Measurements from ENCODE around the gene TAS1R3. TPM values are rescaled to one million over a fixed set of nuclear protein-coding genes. Genes with fewer than 3 reads are reported as not detected.

Gene TAS1R3
- total RNA-seq, 8 experiments from 2014 or later: 0.65 to 2.3 (median 1.2) TPM

DNA sequence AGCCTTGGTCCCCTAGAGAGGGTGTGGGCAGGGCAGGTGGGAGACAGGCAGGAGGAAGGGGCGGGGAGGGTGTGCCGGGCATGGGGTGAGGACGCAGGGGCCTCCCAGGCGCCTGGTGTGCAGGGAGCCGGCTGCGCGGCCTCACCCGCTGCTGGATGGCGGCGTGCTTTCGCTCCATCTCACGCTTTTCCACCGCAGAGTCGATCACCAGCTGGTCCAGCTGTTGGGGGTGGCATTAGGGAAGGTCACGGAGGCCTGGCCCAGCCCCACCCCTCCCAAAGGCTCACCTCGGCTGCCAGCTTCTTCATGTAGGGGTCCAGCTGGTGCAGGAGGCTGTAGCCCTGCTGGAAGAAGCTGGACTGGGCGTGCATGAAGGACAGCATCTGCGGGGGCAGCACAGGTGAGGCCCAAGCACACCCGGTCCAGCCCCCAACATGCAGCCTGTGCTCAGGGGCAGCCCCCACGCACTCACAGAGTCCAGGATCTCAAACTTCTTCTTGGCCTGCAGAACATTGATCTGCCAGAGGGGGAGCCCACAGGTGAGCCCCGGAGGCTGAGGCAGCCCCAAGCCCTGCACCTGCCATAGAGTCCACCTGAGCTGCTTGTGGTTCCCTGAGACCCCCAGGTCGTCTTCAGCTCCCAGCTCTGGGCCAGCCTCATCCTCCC is 31.3 kb upstream of the TAS1R3 start:
- peak in 1 of 8 experiments; percentile 2 for ATAC-seq (replicated peaks in 6 of 8)
- in situ Hi-C loops (cut with MboI; ENCODE audit: low pct_unique_long_range_greater_than_20kb in 2 of 9, low sequenced_read_pairs in 9 of 9, unreplicated experiment in 9 of 9): no loop called here
- peak overlapping the region in 1 of 2 donors; percentile 21 for H3K27ac ChIP-seq
- no peak overlapping the region for H3K4me3 ChIP-seq
- WGBS, 10 experiments: 20 to 66% (median 60%) methylated on average over 1 to 3 of the region's 22 CpGs; no CpG with 5 or more reads in 7 of the 10 experiments
- H3K4me1 ChIP-seq (replicated peaks in 1 of 2): peaks cover 17 to 23% of the 10 kb centered on the region in 2 donors

DNA sequence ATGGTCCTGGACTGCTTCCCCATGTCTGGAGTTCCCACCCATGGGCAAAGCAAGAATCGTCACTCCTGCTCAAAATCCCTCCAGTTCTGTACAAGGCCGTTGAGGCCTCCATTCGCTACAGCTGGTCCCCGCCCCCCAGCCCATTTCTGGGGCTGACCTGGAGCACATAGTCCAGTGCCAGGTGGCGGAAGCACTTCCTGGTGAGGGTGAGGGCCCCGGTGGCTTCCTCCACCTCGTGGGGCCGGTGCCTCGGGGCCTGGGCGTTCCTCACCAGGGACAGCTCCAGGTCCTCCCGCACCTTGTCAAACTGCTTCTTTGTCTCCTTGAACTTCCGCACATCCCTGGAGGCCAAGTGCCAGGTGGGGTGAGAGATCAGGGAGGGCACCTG is 30.7 kb upstream of the TAS1R3 start:
- in situ Hi-C loops (cut with MboI; ENCODE audit: low pct_unique_long_range_greater_than_20kb in 2 of 9, low sequenced_read_pairs in 9 of 9, unreplicated experiment in 9 of 9): no loop called here
- Histone ChIP-seq H3K4me1 (replicated peaks in 1 of 2) (peaks cover 21 to 28% of the 10 kb centered on the region in 2 donors), H3K27ac (no peak overlapping the region), H3K4me3 (no peak overlapping the region)
- WGBS, 10 experiments: 80 to 100% (median 92%) methylated on average over 1 to 9 of the region's 12 CpGs; no CpG with 5 or more reads in 2 of the 10 experiments
- ATAC-seq (replicated peaks in 6 of 8): no peak

DNA sequence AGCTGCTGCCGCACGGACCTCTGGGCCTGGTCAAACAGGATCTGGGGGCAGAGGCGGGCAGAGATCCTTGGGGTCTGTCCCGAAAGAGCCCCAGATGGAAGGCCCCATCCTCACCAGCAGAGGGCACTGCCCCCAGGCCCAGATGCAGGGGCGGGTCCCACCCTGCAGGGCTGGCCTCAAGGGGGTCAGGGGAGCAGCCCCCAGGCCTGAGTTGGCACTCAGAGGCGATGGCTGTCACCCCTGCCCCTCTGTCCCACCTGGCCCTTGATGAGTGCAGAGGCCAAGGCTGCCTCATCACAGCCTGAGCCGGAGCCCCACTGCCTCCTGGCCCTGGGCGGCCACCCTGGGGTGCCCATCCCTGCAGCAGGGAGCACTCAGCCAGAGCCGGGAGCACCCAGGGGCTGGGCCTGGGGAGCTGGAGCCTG is 29.1 kb upstream of the TAS1R3 start:
- whole genome bisulfite sequencing, 10 experiments: 79 to 100% (median 94%) methylated on average over 2 to 3 of the region's 9 CpGs; no CpG with 5 or more reads in 6 of the 10 experiments
- in situ Hi-C loops (cut with MboI; ENCODE audit: low pct_unique_long_range_greater_than_20kb in 2 of 9, low sequenced_read_pairs in 9 of 9, unreplicated experiment in 9 of 9): no loop called here
- ATAC-seq (replicated peaks in 6 of 8): no peak
- Histone ChIP-seq H3K27ac (no peak overlapping the region), H3K4me1 (replicated peaks in 1 of 2) (peaks cover 35 to 42% of the 10 kb centered on the region in 2 donors), H3K4me3 (no peak overlapping the region)

DNA sequence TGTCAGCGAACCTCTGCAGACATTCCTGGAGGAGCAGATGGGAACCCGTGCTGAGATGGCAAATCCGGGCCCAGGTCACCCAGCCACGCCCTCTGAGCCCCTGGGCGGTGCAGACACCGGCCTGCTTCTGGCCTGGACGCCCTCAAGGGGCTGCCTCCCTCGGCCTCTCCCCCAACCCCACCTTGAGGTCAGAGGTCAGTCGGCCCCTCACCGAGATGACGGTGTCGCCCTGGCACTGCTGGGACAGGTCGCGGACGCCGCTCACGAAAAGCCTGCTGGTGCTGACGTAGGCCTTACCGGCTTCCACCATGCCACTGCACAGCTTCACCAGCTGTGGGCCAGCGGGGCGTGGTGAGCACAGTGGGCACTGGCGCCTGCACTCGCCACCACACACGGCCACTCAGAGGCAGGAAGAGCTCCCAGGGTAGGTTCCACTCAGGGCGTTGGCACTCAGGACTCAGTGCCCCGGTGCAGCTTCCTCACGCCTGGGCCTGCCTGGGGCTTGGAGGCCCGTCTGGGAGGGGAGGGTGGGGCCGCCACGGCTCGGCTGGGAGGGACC is 28.1 kb upstream of the TAS1R3 start:
- H3K27ac ChIP-seq: no peak overlapping the region
- in situ Hi-C loops (cut with MboI; ENCODE audit: low pct_unique_long_range_greater_than_20kb in 2 of 9, low sequenced_read_pairs in 9 of 9, unreplicated experiment in 9 of 9): no loop called here
- 47 to 96% methylated on average over 3 to 5 of the region's 31 CpGs; no CpG with 5 or more reads in 8 of the 10 experiments for WGBS, 10 experiments
- no peak for ATAC-seq (replicated peaks in 6 of 8)
- peaks cover 35 to 42% of the 10 kb centered on the region in 2 donors for H3K4me1 ChIP-seq (replicated peaks in 1 of 2)
- H3K4me3 ChIP-seq: no peak overlapping the region

DNA sequence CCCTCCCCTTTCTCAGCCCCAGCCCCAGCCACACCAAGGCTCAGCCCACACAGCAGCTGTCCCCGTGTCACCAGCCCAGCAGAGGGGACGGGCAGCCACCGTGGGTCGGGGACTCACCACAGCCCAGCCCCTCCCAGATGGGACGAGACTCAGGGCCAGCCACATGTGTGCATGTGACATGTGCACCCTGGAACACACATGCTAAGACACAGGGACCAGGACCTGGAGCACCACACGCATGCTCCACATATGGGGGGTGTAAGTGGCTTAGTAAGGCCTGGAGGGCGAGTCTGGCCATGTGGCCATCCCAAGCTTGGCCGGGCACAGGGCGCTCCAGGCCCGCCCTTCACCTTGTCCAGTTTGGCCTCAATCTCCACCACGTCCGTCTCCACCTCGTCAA is 27.3 kb upstream of the TAS1R3 start:
- no peak for ATAC-seq (replicated peaks in 6 of 8)
- Histone ChIP-seq H3K4me3 (peak overlapping the region in 4 of 5 donors; percentile 73 to 95 (median 84)), H3K27ac (peak overlapping the region; percentile 97), H3K4me1 (replicated peaks in 1 of 2) (peaks cover 31 to 38% of the 10 kb centered on the region in 2 donors)
- in situ Hi-C loops (cut with MboI; ENCODE audit: low pct_unique_long_range_greater_than_20kb in 2 of 9, low sequenced_read_pairs in 9 of 9, unreplicated experiment in 9 of 9): no loop called here
- WGBS, 10 experiments: 95 to 100% (median 100%) methylated on average over 1 to 4 of the region's 13 CpGs; no CpG with 5 or more reads in 6 of the 10 experiments

DNA sequence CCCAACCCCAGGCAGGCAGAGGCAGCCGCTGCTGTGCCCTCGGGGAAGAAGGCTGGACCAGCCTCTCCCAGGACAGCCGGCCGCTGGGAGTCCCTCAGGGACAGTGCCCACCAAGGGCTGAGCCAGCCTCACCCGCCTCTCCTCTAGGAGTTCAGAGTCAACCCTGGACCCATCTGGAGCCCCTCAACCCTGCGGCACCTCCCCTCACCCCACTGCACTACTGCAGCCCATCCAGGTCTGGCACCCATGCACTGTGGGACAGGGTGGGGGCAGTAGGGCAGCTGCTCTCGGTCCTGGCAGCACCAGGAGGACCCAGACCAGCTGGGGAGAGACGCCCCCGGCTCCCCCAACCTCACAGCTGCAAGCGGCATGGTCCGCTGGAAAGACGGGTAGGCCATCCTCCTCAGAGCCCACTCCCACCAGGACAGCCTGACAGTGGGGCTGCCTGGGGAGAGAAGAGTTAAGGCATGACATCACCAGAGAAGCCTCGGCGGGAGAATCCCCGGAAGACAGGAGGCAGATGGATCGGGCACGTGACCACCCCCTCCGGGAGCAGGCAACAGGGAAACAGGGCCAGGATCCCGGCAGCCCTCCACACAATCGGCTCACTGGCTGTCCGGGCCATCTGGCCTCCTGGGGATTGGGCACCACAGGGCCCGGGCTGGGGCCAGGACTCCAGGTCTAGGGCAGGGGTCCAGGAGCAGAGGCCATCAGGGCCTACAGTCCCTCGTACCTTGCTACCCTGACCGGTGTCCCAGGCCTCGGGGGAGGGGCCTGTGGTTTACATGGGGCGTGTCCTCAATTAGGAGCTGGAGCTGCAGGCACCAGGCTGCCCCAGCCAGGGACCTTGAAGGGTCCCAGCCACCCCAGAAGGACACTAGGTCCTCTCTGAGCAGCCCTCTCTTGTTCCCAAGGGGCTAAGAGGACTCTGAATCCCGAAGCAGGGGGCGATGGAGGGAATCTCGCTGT is 26.5 kb upstream of the TAS1R3 start:
- ATAC-seq (replicated peaks in 6 of 8): peak; percentile 1 to 60 (median 52)
- Histone ChIP-seq H3K4me1 (replicated peaks in 1 of 2) (peaks cover 27 to 36% of the 10 kb centered on the region in 2 donors), H3K4me3 (peak overlapping the region; percentile 69 to 95 (median 78)), H3K27ac (peak overlapping the region; percentile 97)
- in situ Hi-C loops (cut with MboI; ENCODE audit: low pct_unique_long_range_greater_than_20kb in 2 of 9, low sequenced_read_pairs in 9 of 9, unreplicated experiment in 9 of 9): no loop called here
- 0 to 3% (median 1%) methylated on average over 4 to 14 of the region's 29 CpGs; no CpG with 5 or more reads in 4 of the 10 experiments for WGBS, 10 experiments

DNA sequence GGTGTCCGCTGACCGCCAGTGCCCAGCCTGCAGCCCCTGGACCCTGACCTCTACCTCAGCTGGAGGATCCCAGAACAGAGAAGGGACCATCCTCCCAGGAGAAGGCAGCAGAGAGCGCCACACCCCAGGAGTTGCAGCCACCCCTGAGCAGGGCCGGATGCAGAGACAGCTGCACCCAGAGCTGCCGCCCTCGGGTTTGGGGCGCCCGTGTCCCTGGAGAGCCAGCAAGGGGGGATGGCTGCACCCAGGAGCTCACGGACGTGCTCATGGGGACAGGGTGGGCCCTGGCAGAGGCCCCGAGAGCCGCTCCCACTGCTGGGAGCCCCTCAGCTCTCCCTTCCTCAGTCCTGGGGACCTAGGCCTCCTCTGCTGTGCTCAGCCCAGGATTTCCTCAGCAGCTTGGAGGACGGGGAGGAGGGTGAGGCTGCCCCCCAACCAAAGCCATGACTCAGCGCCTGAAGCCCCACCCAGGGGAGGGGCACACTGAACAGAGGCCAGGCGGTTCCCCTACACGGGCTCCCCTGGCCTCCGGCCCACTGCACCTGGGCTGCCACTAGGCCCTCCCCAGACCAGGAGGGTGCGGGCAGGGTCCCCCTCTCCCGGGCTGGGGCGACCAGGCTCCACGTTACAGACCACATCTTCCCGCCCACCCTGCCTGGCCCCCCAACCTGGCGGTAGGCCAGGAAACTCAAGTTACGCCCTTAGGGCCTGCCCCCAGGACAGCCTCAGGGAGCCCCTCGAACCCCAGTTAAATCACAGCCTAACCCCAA is 25.6 kb upstream of the TAS1R3 start:
- 0 to 38% (median 20%) methylated on average over 1 to 8 of the region's 25 CpGs; no CpG with 5 or more reads in 5 of the 10 experiments for WGBS, 10 experiments
- Histone ChIP-seq H3K27ac (peak overlapping the region; percentile 97), H3K4me1 (replicated peaks in 1 of 2) (peaks cover 28 to 34% of the 10 kb centered on the region in 2 donors), H3K4me3 (peak overlapping the region; percentile 69 to 95 (median 78))
- in situ Hi-C loops (cut with MboI; ENCODE audit: low pct_unique_long_range_greater_than_20kb in 2 of 9, low sequenced_read_pairs in 9 of 9, unreplicated experiment in 9 of 9): no loop called here
- peak; percentile 8 to 37 (median 20) for ATAC-seq (replicated peaks in 6 of 8)

DNA sequence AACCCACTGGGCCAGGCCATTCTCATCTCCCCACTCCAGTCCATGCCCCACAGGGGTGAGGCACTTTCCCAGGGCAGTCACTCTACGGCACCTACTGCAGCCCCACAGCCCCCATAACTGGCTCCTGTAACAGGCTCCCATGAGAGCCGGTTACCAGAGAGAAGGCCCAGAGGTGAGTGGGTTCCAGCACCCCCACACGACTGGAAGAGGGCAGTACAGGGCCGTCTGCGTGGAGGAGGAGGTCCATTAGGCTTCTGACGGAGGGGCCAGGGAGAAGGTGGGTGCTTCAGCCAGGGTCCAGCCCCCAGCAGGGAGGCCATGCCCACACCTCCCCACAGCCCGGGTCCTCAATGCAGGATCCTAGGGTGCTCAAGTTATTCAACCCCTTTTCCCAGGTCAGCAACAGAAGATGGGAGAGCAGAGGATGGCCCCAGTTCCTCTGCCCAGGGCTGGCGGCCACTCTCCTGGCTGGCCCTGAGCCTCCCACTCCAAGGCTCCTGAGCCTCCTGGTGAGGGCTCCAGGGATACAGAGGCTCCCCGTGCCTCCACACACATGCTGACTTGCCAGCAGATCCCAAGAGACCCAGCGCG is 24.9 kb upstream of the TAS1R3 start:
- Histone ChIP-seq H3K4me3 (peak overlapping the region; percentile 69 to 95 (median 78)), H3K4me1 (replicated peaks in 1 of 2) (peaks cover 28 to 34% of the 10 kb centered on the region in 2 donors), H3K27ac (peak overlapping the region; percentile 97)
- in situ Hi-C loops (cut with MboI; ENCODE audit: low pct_unique_long_range_greater_than_20kb in 2 of 9, low sequenced_read_pairs in 9 of 9, unreplicated experiment in 9 of 9): no loop called here
- no peak for ATAC-seq (replicated peaks in 6 of 8)
- 18 to 43% (median 23%) methylated on average over 2 to 7 of the region's 11 CpGs; no CpG with 5 or more reads in 5 of the 10 experiments for WGBS, 10 experiments

DNA sequence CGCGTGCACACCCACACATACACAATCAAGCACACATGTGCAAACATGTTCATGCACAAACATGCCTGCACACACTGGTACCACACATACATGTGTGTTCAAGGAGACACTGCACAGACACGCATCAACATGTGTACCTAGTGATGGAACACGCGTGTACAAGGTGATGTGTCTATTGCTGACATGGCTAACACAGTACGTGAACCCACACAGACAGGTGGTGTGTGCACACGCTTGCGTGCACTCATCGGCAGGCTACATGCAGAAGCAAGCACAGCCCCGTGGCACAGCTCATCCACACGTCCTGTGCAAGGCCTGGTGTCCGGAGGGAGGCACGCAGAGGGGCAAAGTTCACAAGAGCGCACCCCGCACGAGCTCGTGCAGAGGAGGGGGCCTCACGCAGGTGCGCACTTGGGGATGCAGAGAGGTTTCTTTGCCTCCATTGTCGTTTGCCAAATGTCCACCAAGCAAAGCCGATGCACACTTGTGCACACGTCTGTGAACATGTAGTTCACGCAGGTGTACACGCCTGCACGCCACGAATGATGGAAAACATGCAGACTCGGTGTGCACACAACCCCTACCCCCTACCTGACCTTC is 24.3 kb upstream of the TAS1R3 start:
- H3K4me3 ChIP-seq: peak overlapping the region; percentile 69 to 95 (median 78)
- in situ Hi-C loops (cut with MboI; ENCODE audit: low pct_unique_long_range_greater_than_20kb in 2 of 9, low sequenced_read_pairs in 9 of 9, unreplicated experiment in 9 of 9): no loop called here
- WGBS, 10 experiments: 0 to 35% (median 26%) methylated on average over 1 to 21 of the region's 27 CpGs; no CpG with 5 or more reads in 5 of the 10 experiments
- ATAC-seq (replicated peaks in 6 of 8): no peak
- H3K4me1 ChIP-seq (replicated peaks in 1 of 2): peaks cover 28 to 34% of the 10 kb centered on the region in 2 donors
- H3K27ac ChIP-seq: peak overlapping the region; percentile 97

DNA sequence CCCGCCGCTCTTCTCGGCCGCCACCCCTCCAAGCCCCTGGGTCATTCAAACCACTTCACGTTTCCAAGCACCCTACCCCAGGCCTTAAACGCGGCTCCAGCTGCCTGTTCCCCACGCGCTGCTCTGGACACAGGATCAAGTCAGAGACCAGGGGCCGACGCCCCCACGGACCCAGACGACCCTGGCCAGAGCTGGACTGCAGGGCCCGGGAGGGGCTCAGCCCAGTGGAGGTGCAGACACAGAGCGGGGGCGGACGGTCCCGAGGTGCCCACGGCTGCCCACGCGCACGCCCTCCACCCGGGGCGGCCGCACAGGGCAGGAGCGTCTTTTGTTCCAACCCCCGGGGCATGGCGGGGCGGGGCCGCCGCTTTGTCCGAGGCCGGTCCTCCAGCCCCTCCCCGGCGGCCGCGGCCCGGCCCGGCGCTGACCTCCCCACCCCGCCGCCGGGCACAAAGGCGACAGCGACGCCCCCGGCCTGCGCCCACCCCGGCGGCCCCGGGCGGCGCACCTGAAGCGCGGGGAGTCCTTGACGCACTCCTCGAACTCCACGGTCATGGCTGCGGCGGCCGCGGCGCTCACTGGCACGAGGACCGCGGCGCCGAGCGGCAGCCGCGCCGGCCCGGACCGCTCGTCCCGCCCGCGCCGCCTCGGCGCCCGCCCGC is 23.7 kb upstream of the TAS1R3 start:
- peak overlapping the region; percentile 69 to 95 (median 78) for H3K4me3 ChIP-seq
- H3K4me1 ChIP-seq (replicated peaks in 1 of 2): peaks cover 28 to 34% of the 10 kb centered on the region in 2 donors
- H3K27ac ChIP-seq: peak overlapping the region; percentile 97
- in situ Hi-C loops (cut with MboI; ENCODE audit: low pct_unique_long_range_greater_than_20kb in 2 of 9, low sequenced_read_pairs in 9 of 9, unreplicated experiment in 9 of 9): no loop called here
- ATAC-seq (replicated peaks in 6 of 8): peak; percentile 1 to 7 (median 2)
- 0% methylated on average over 1 to 2 of the region's 83 CpGs; no CpG with 5 or more reads in 8 of the 10 experiments for WGBS, 10 experiments

All from motor neuron (in vitro differentiated cells).